Lung (tissue), 12 donors: ENCODE measurements around the gene ALCAM. TPM values are rescaled to one million over a fixed set of nuclear protein-coding genes. Genes with fewer than 3 reads are reported as not detected.

Experiments used
- ATAC-seq: fragments of 200-7000 bp; cut with Tn5 transposase; one replicate; pipeline ENCODE4 v1.9.1; 2020; ENCODE audit warnings: moderate number of reproducible peaks; ENCODE audit not compliant: insufficient read depth, low FRiP score
- DNase-seq, 3 donors: peaks; one replicate each; pipeline ENCODE4 v3.0.0-alpha.2; 2013 to 2017
- H3K27ac ChIP-seq, 2 donors: one replicate each; pipeline ENCODE4 v1.5.1; 2013; ENCODE audit warnings: mild to moderate bottlenecking in 2 of 2, moderate library complexity in 2 of 2, control low read depth in 1 of 2, inconsistent platforms in 1 of 2, low read depth in 1 of 2, low read length in 1 of 2
- H3K27me3 ChIP-seq, 3 donors: one replicate each; pipeline ENCODE4 v1.5.1; 2013; ENCODE audit warnings: low read length in 2 of 3; ENCODE audit not compliant: control insufficient read depth in 3 of 3, insufficient read depth in 3 of 3
- H3K36me3 ChIP-seq, 4 donors: one replicate each; pipeline ENCODE4 v1.5.1; 2013; ENCODE audit warnings: low read length in 4 of 4, mild to moderate bottlenecking in 1 of 4, moderate library complexity in 1 of 4; ENCODE audit not compliant: control insufficient read depth in 4 of 4, insufficient read depth in 4 of 4
- H3K4me1 ChIP-seq, 5 donors: one replicate each; pipeline ENCODE4 v1.5.1; 2013; ENCODE audit warnings: low read length in 5 of 5, mild to moderate bottlenecking in 2 of 5, moderate library complexity in 1 of 5; ENCODE audit not compliant: control insufficient read depth in 5 of 5, insufficient read depth in 5 of 5
- H3K4me3 ChIP-seq: one replicate; pipeline ENCODE4 v1.5.1; 2013; ENCODE audit warnings: mild to moderate bottlenecking, control low read depth, moderate library complexity
- H3K9ac ChIP-seq, 2 donors: one replicate each; pipeline ENCODE4 v1.5.1; 2013; ENCODE audit warnings: low read length in 2 of 2, control low read depth in 1 of 2; ENCODE audit not compliant: insufficient read depth in 1 of 2
- H3K9me3 ChIP-seq, 4 donors: one replicate each; pipeline ENCODE4 v1.5.1; 2013; ENCODE audit warnings: low read length in 3 of 4, mild to moderate bottlenecking in 1 of 4, moderate library complexity in 1 of 4; ENCODE audit not compliant: control insufficient read depth in 4 of 4, insufficient read depth in 3 of 4
- CTCF ChIP-seq: IDR thresholded peaks from 2 replicates; pipeline ENCODE4 v1.5.1; 2012; ENCODE audit warnings: mild to moderate bottlenecking; ENCODE audit errors: control extremely low read depth, extremely low read depth
- WGBS, 2 donors: extraction: QIAGEN DNeasy Blood & Tissue Kit; methylation state at CpG; one replicate each; pipeline ENCODE4 v1.1.7; 2013; 5-methylcytosine and 5-hydroxymethylcytosine counted together
- polyA plus RNA-seq, 2 donors: library from polyadenylated mRNA; stranded (reverse); fragments of 200-250 nt; gene quantifications; one replicate each; pipeline ENCODE4 v1.2.1, GENCODE V29; 2013
- total RNA-seq, 2 donors: library from RNA; depleted of rRNA in 1 of 2; stranded (reverse); fragments of >200 nt in 1 of 2; gene quantifications; one replicate each; pipeline ENCODE4 v1.2.1, GENCODE V29; 2014 to 2021
- donor health status: control.
- donor health status: control.
- donor health status: Bipolar disorder and iron deficiency.
- donor health status: healthy.
- donor health status: DM: yes; HTN: yes; CAD: no.

The ALCAM gene
- total and polyA plus RNA-seq, 4 donors: 55.9 to 252 (median 109) TPM

DNA sequence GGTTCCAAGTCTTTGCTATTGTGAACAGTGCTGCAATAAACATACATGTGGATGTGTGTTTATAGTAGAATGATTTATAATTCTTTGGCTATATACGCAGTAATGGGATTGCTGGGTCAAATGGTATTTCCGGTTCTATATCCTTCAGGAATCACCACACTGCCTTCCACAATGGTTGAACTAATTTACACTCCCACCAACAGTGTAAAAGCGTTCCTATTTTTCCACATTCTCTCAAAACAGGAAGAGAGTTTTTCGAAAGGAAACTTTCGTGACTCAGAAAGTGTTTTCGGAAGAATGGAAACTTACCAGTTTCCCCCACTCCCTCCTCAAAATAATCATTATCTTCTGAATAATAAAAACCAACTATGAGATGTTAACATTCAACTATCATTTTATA lies 205.8 kb downstream of the ALCAM start:
- no peaks in the 10 kb centered on the region for H3K4me1 ChIP-seq
- TF ChIP-seq CTCF: no peak
- H3K9ac ChIP-seq: no peak overlapping the region
- H3K4me3 ChIP-seq: no peak overlapping the region
- DNase-seq (no peak), ATAC-seq (no peak)
- H3K36me3 ChIP-seq: peaks cover 0 to 3% (median under 1%) of the 10 kb centered on the region in 4 donors
- H3K27ac ChIP-seq: no peak overlapping the region
- H3K9me3 ChIP-seq: no peaks in the 10 kb centered on the region
- no peaks in the 10 kb centered on the region for H3K27me3 ChIP-seq
- 75 to 79% methylated on average over 6 of the region's 6 CpGs for WGBS, 2 donors

- no peak overlapping the region for H3K9ac ChIP-seq
- no peak overlapping the region for H3K27ac ChIP-seq
- H3K4me3 ChIP-seq: no peak overlapping the region
- no peaks in the 10 kb centered on the region for H3K36me3 ChIP-seq
- H3K27me3 ChIP-seq: no peaks in the 10 kb centered on the region
- ATAC-seq (no peak), DNase-seq (no peak)
- 38 to 96% methylated on average over 1 of the region's 1 CpG for WGBS, 2 donors
- peaks cover 0 to 2% (median 0%) of the 10 kb centered on the region in 4 donors for H3K9me3 ChIP-seq
- no peaks in the 10 kb centered on the region for H3K4me1 ChIP-seq
- TF ChIP-seq CTCF: no peak
These were observed 212.7 kb downstream of the ALCAM start for GRCh38 chr3:105579439-105579838.

DNA sequence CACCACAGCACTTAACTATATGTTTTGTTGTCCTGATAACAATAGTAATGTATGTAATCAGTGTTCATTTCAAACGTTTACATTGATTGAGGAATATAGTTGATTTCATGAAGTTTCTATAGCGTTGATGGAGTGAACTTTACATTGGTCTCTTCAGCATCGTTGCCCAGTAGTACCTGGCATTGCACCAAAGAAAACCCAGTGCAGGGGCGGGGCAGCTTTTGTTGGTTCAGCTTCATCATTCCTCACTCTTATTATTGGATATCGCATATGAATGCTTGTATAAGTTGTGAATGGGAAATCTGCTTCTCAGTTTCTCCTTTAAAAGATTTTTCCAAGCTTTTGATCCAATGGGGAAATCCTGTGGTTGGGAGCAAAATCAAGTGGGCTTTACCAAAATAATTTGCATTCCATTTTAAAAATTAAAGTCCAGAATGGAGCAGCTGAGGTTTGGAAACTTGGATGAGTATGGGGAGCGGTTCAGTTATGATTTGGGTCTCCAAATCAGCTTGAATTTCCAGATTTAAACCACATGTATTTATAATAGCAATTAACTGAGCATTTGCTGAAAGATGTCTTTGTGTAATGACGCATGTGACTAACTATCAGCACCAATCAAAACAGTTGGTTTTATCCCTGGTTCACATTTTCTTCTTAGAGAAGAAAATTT lies 213.7 kb downstream of the ALCAM start:
- TF ChIP-seq CTCF: no peak
- no peak for ATAC-seq

GRCh38 chr3:105582015-105582414 lies 215.3 kb downstream of the ALCAM start:
- 90 to 93% methylated on average over 6 of the region's 6 CpGs for WGBS, 2 donors

More for the DNA sequence above, 213.7 kb downstream of the ALCAM start:
- 72 to 89% methylated on average over 7 of the region's 7 CpGs for WGBS, 2 donors
- Histone ChIP-seq H3K36me3 (no peaks in the 10 kb centered on the region), H3K27ac (no peak overlapping the region), H3K27me3 (no peaks in the 10 kb centered on the region), H3K4me1 (no peaks in the 10 kb centered on the region), H3K9me3 (peaks cover 0 to 2% (median 0%) of the 10 kb centered on the region in 4 donors), H3K9ac (no peak overlapping the region), H3K4me3 (no peak overlapping the region)
- DNase-seq: no peak

More at GRCh38 chr3:105582015-105582414, 215.3 kb downstream of the ALCAM start:
- DNase-seq: no peak
- Histone ChIP-seq H3K27ac (no peak overlapping the region), H3K27me3 (no peaks in the 10 kb centered on the region), H3K4me3 (no peak overlapping the region), H3K36me3 (no peaks in the 10 kb centered on the region), H3K9me3 (peaks cover 0 to 2% (median 0%) of the 10 kb centered on the region in 4 donors), H3K9ac (no peak overlapping the region), H3K4me1 (no peaks in the 10 kb centered on the region)
- no peak for TF ChIP-seq CTCF
- no peak for ATAC-seq
